GM12891 (cell line): Measurements from ENCODE around the gene ARFGAP2.
A peak's percentile ranks its signal among the peaks of the same experiment; 100 is the strongest.

Source experiments
- DNase-seq: peaks from one replicate; pipeline ENCODE4 v3.0.0; 2011; ENCODE audit warnings: low spot score; ENCODE audit not compliant: insufficient read length
- FAIRE-seq: peaks from 2 replicates; lab custom pipeline; 2011; peaks lifted over from hg19 to GRCh38; lab: Jason Lieb, UNC
- PAX5 ChIP-seq: IDR thresholded peaks from 2 replicates; pipeline ENCODE4 v1.6.1; 2011; ENCODE audit warnings: low read length, moderate library complexity, mild to moderate bottlenecking; ENCODE audit not compliant: insufficient read depth, severe bottlenecking
- POLR2A ChIP-seq: IDR thresholded peaks from 2 replicates; pipeline ENCODE4 v1.6.1; 2011; ENCODE audit warnings: low read depth, low read length, control low read depth
- POLR2AphosphoS5 ChIP-seq: IDR thresholded peaks from 2 replicates; pipeline ENCODE4 v1.6.1; 2011; ENCODE audit warnings: low read depth, low read length, control low read depth
- POU2F2 ChIP-seq: IDR thresholded peaks from 2 replicates; pipeline ENCODE4 v1.6.1; 2011; ENCODE audit warnings: low read depth, mild to moderate bottlenecking, control low read depth, low read length, moderate library complexity
- SPI1 ChIP-seq: IDR thresholded peaks from 2 replicates; pipeline ENCODE4 v1.6.1; 2011; ENCODE audit warnings: low read depth, low read length, control low read depth
- TAF1 ChIP-seq: IDR thresholded peaks from 2 replicates; pipeline ENCODE4 v1.6.1; 2011; ENCODE audit warnings: low read depth, low read length, control low read depth

ARFGAP2 gene

DNA sequence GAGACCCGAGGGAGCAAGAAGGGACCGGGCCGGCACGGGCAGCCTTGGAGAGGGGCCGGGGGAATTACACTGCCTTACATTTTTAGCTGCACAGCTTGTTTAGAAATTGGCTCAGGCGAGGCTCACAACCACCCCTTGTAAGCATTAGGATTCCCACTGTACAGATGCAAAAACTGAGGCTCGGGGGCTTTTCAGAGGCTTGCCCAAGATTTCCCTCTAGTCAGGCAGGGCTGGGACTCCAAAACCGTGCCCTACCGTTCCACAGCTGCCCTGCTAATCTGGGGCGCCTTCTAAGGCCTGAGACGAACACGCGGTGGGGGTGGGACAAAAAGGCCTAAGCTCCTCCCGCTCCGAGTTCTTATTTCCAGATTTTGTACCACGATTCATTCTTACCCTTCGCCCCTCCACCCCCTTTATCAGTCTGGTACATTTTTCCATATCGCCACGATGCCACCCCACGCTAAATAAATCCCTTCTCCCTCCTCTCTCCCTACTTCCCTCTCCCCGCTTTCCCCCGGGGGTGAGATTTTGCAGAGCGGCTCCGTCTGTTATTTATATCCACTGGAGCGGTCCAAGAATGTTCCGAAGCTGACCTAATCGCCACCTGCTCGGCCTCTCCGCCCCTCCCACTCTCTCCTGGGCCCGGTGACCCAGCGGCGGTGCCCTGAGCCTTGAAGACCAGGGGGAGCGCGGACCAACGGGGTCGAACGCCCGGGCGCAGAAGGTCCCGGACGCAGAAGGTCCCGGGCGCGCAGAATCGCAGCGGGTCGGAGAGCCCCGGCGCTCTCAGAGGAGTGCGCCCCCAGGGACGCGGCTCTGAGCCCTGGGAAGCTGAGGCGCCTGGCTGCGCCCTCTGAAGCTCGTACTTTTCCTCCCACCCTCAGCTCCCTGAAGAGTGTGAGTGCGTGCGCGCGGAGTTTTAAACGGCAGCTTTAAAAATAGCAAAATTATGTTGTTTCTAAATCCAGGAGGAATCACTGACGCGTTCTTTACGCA is 10.3 kb upstream of the ARFGAP2 start:
- FAIRE-seq (no peak), DNase-seq (peak; percentile 55)
- TF ChIP-seq TAF1: no peak
- TF ChIP-seq POU2F2: no peak
- TF ChIP-seq SPI1: no peak
- TF ChIP-seq POLR2A: no peak
- no peak for TF ChIP-seq POLR2AphosphoS5
- no peak for TF ChIP-seq PAX5

GRCh38 chr11:47186076-47186699 is 9.5 kb upstream of the ARFGAP2 start, which contains the start of gene PACSIN3:
Gene PACSIN3 (minus strand): TSS chr11:47186434. CDS start chr11:47182727, 3,707 bp downstream.
- TF ChIP-seq PAX5: no peak
- no peak for FAIRE-seq
- DNase-seq: peak; percentile 62

DNA sequence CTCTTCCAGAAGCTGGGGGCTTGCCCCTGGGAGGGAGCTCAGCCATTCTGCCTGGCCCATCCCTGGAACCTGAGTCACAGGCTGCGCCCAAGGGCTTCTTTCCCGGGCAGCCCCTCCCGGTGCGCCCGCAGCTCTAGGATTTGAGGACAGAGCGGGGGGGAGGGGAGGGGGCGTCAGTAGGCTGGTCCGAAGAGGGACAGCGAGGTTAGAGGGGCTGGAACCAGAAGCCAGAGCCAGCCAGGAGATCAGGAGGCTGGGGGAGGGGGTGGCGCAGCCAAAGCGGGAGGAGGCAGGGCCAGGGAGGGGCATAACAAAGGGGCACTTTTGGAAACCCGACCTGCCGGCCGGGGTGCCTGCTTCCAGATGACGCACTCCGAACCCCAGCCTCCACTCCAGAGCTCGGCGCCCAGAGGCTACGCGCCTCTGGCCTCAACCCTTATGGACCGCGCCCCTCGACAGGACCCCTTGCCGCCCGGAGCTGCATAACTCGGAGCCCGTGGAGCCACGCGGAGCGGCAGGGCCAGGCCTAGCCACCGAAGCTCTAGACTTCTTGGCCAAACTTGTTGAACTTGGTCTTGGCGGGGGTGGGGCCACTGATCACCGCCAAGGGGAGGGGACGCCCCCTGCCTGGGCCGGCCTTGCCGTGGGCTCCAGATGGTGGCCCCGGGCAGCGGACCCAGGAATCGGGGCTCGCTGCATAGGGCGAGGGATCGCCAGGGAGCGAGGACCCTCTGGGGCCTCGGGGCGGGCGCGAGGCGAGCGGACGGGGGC is 8.8 kb upstream of the ARFGAP2 start:
- DNase-seq: no peak
- FAIRE-seq: no peak
- TF ChIP-seq TAF1 (no peak), POLR2A (no peak), SPI1 (no peak), POU2F2 (no peak), POLR2AphosphoS5 (no peak), PAX5 (no peak)

DNA sequence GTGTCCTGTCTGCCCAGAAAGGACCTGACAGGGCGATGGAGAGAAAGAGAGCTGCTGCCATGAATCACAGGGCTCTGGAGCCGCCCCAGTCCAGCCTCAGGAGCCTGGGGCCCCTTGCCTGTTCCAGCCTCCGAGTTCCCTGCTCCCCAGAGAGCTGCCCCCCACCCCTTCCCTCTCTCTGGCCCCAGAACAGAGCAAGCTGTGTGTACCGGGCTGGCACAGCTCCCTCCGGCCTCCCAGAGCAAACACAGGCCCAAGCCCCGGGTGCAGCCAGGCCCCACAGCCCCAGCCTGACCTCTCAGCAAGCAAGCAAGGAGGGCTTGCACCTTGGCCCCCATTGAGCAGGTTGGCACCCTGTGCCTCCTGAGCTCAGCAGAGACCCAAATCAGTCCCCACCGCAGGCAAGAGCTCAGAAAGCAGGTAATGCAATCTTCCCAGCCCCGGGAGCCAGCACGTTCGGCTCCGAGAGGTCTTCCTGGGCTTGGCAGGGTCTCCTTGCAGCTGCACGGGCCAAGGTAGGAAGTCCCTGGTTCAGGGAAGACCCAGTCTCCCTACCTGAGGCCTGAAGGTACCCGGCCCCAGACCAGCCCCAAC is 8.1 kb upstream of the ARFGAP2 start:
- no peak for FAIRE-seq
- TF ChIP-seq POLR2AphosphoS5: no peak

GRCh38 chr11:47183969-47184368 is 7.3 kb upstream of the ARFGAP2 start:
- no peak for FAIRE-seq
- TF ChIP-seq SPI1 (no peak), TAF1 (no peak), POLR2AphosphoS5 (no peak)
- DNase-seq: no peak

More for the DNA sequence above, 8.1 kb upstream of the ARFGAP2 start:
- DNase-seq: no peak

DNA sequence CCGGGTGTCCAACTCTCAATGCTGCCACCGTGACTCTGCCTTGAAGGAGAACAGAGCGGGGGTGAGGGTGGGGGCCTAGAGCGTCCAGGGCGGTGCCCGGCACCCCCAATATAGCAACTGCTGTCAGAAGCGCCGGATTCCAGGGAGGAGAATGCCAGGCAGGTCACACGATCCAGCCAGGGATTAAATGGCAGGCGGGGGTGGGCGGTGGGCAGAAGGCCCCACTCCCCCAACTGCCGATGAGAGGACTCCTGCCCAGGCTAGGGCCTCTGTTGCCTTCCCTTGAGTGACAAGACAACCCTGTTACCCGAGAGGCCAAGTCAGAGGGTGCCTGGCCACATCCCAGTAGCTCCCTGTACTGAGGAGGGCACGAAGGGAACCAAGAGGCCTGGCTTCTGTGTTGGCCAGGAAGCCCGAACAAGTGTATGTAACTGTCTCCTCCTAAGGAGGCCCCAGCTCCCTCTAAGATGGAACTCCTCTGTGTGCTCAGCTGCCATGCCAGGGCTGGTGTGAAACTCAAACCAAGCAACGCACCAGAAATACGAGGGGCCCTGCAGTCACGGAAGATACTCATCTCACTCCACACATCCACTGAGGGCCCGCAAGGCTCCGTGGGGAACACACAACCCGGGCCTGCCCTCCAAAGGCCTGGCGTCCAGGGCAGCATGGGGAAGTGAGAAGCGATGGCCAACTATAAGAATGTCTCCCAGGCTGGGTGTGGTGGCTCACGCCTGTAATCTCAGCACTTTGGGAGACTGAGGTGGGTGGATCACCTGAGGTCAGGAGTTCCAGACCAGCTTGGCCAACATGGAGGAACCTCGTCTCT is 6.6 kb upstream of the ARFGAP2 start:
- FAIRE-seq: no peak
- TF ChIP-seq POLR2AphosphoS5 (no peak), POU2F2 (no peak)
- DNase-seq: no peak

DNA sequence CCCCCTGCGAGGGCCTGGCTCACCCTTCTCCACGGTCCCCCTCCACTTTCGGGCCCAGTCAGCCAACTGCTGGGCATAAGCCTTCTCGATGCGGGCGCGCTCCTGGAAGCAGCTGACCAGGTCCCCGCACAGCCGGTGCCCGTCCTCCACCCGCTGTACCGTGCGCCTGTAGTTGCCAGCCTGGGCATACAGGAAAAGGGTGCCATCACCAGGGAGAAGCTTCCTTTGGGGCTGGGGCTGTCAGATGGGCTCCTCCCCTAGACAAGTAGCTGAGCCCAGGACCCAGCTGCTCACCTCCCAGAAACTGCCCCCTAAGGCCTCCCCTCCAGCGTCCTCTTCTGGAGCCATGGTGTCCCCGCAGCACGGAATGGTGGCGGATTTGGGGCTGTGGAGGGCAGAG is 5.7 kb upstream of the ARFGAP2 start:
- no peak for FAIRE-seq
- TF ChIP-seq PAX5: no peak
- TF ChIP-seq POU2F2: no peak
- no peak for TF ChIP-seq POLR2AphosphoS5
- no peak for TF ChIP-seq POLR2A
- TF ChIP-seq TAF1: no peak
- TF ChIP-seq SPI1: no peak
- DNase-seq: no peak

DNA sequence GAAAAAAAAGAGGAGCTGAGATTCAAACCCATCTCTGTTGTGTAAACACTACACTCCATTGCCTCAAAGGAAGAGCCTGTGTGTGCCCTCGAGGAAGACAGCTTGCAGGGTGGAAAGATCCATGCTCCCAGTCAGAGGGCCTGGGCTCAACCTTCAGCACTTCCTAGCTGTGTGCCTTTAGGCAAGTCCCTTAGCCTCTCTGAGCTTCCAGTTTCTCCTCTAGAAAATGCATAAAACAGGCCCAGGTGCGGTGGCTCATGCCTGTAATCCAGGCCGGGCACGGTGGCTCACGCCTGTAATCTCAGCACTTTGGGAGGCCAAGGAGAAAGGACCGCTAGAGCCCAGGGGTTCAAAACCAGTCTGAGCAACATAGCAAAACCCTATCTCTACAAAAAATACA is 4.6 kb upstream of the ARFGAP2 start:
- no peak for FAIRE-seq
- TF ChIP-seq POLR2AphosphoS5 (no peak), TAF1 (no peak), POU2F2 (no peak), SPI1 (no peak), PAX5 (no peak), POLR2A (no peak)

DNA sequence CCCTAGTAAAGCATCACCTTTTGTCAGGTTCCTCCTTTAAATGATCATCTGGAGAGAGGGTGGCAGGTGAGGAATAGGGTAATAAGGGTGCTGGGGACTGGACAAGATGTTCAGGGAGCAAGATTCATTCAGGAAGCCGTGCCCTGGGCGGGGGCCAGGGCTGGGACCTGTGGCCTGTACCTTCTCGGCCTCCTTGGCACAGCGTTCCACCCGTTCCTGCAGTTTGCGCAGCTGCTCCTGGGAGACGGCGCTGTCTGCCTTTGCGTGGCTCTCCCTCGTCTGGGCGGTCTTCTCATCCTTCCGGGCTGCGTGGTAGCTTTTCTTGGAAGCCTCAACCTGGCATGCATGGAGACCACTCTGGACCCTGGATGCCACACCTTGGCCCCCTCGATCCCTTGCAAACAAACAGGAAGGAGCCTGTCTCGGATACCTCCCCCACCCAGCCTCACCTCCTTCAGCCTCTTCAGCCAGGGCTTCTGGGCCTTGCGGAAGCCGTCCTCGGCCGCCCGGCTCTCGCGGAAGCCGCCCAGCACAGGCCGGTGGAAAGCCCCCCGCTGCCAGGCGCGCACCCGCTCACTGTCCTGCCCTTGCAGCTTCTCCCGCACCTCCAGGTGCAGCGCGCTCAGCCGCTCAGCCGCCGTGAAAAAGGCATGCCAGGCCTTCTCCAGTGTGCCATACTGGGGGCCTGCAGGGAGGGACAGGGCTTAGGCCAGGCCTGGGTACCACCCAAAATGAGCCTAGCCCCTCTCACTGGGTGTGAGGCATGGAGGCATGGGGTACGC is 3.5 kb upstream of the ARFGAP2 start:
- DNase-seq (no peak), FAIRE-seq (no peak)
- TF ChIP-seq TAF1 (no peak), PAX5 (no peak), POU2F2 (no peak), SPI1 (no peak), POLR2AphosphoS5 (no peak), POLR2A (no peak)

More for the DNA sequence above, 4.6 kb upstream of the ARFGAP2 start:
- DNase-seq: no peak
